ENCODE results near the gene PLCXD3. TPM values are rescaled to one million over a fixed set of nuclear protein-coding genes. Genes with fewer than 3 reads are reported as not detected.

PLCXD3 gene
- polyA plus RNA-seq, 3 donors: 1.4 to 11.2 (median 1.4) TPM

DNA sequence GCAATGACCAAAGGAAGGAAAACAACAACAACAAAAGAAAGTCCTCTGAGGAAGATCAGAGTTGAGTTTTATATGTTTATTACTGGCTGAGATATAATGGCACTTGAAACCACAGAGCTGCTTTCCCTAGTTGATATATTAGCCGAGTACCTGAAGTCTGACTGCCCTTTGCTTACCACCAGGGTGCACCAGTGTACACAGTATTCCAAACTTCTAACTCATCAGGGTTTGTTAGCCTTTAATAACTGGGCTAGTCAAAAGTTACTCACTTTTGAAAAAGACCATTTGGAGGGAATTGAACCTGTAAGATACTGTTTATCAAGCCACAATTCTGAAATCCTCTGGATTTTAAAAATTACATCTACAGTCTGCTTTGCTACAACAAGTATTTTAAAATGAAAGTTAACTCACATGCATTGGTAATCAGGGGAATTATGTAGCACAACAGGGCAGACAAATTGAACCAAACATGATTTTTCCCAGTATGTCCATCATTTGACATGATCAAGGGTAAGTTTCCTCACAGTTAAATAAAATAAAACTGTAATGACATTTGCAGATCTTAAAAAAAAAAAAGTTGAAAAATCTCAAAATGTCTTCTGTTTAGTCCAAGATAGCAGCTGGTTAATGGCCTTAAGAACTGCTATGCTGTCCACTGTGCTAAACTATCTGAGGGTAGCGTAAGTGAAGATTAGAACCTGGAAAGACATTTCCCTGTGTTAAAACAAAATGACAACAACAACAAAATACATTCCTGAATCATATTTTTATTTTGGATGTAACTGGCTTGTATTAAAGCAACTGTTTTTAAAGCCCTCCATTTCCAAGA is 239.8 kb downstream of the PLCXD3 start:
- WGBS, 3 donors: 42 to 45% (median 45%) methylated on average over 2 of the region's 2 CpGs
- no peak overlapping the region for H3K27ac ChIP-seq (ENCODE audit: low read depth, low read length)

- H3K27ac ChIP-seq (ENCODE audit: low read depth, low read length): no peak overlapping the region
- WGBS, 3 donors: 81 to 93% (median 88%) methylated on average over 1 of the region's 1 CpG
Measured at GRCh38 chr5:41268894-41269293, 241.5 kb downstream of the PLCXD3 start.

DNA sequence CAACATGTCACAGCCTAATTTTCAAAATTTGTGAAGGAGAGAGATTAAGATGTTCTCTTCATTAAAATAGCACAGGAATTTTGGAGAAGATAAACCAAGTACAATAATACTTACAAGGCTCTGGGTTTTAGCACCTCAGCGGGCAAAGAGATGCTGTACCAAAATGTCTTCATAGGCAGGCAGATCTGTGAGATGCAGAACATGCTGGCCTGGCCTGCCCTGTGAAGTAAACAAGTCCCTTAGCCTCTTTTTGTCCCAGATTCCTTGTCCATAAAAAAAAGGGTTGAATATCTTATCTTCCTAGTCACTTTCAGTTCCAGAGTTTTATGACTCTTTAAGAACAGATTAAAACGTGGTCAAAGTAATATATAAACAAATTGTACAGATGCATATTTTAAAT is 244.0 kb downstream of the PLCXD3 start:
- WGBS, 3 donors: 71 to 84% (median 81%) methylated on average over 2 of the region's 2 CpGs

DNA sequence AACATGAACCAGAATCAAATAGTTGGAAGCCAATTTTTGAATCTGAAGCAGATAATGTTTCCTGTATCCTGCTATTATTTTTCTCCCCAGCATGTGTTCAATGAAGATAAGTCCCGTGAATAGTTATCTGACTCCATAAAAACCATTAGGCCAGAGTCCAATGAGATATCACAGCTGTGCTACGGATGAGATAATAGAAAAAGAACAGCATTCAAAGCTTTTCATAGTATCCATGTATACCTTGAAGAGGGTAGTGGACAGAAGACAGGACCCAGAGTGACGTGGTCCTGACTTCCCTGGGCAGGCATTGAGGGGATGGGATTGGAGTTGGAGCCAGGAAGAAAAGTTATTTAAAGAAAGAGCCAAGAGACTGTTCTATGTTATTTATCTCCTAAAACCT is 246.4 kb downstream of the PLCXD3 start:
- no peak overlapping the region for H3K27ac ChIP-seq (ENCODE audit: low read depth, low read length)

More for the DNA sequence above, 244.0 kb downstream of the PLCXD3 start:
- no peak overlapping the region for H3K27ac ChIP-seq (ENCODE audit: low read depth, low read length)

DNA sequence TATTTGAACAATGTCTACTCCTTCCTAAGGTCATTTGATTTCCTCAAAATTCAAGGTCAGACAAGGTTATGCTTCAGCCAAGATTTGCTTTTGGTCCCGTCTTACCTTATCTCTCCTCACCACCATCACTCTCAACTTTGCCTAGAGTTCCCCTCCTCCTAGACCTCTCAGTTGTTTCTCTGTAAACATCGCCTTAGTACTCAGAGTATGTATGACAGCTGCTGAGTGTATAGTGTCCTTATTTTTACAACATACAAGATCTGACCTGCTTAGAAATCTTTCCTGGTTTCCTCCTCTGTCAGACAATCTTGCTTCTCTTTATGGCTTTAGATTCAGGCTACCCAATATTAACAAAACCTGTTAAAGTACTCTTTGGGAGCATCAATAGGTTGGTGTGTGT is 247.1 kb downstream of the PLCXD3 start:
- 63 to 82% (median 77%) methylated on average over 2 of the region's 2 CpGs for WGBS, 3 donors
- no peak overlapping the region for H3K27ac ChIP-seq (ENCODE audit: low read depth, low read length)

More for the DNA sequence above, 246.4 kb downstream of the PLCXD3 start:
- WGBS, 3 donors: 26 to 43% (median 33%) methylated on average over 3 of the region's 3 CpGs
